Suppressor macrophage (primary cell): Measurements from ENCODE around the gene PIK3C2G.
"Not testable (repeated sequence)": the region's sequence is repeated elsewhere in the genome, so short reads cannot be mapped to it uniquely, and the experiment has no call there.

Experiments
- DNase-seq, 4 experiments: peaks; one replicate each; pipeline ENCODE4 v3.0.0-alpha.2; 2020 to 2022
- total RNA-seq, 17 experiments: gene quantifications; one replicate each; lab custom pipeline; 2026; ENCODE audit warnings: mixed read lengths in 6 of 17, inconsistent platforms in 3 of 17; lab: John Stamatoyannopoulos, UW

Gene PIK3C2G, protein sequence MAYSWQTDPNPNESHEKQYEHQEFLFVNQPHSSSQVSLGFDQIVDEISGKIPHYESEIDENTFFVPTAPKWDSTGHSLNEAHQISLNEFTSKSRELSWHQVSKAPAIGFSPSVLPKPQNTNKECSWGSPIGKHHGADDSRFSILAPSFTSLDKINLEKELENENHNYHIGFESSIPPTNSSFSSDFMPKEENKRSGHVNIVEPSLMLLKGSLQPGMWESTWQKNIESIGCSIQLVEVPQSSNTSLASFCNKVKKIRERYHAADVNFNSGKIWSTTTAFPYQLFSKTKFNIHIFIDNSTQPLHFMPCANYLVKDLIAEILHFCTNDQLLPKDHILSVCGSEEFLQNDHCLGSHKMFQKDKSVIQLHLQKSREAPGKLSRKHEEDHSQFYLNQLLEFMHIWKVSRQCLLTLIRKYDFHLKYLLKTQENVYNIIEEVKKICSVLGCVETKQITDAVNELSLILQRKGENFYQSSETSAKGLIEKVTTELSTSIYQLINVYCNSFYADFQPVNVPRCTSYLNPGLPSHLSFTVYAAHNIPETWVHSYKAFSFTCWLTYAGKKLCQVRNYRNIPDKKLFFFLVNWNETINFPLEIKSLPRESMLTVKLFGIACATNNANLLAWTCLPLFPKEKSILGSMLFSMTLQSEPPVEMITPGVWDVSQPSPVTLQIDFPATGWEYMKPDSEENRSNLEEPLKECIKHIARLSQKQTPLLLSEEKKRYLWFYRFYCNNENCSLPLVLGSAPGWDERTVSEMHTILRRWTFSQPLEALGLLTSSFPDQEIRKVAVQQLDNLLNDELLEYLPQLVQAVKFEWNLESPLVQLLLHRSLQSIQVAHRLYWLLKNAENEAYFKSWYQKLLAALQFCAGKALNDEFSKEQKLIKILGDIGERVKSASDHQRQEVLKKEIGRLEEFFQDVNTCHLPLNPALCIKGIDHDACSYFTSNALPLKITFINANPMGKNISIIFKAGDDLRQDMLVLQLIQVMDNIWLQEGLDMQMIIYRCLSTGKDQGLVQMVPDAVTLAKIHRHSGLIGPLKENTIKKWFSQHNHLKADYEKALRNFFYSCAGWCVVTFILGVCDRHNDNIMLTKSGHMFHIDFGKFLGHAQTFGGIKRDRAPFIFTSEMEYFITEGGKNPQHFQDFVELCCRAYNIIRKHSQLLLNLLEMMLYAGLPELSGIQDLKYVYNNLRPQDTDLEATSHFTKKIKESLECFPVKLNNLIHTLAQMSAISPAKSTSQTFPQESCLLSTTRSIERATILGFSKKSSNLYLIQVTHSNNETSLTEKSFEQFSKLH (N-terminal part only)
- 0 to 3.2 (median 0) reads per million in 17 experiments for total RNA-seq

DNA sequence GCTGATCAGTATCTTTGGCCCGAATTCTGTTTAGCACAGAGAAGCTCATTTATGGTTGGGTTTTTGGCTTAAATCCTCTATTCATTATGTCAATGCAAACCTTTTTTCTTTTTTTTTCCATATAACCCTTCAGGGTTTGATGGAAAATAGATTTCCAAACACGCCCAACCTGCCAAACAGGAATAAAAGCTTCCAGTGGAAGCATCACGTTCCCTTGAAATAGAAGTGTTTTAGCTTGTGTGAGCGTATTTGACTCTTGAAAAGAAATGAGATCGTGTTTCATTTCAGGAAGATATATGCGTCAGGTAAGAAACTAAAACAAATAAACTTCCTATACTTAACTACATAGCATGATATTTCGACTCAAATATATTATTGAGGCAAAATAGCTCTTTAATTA lies at the start of gene PIK3C2G:
Gene PIK3C2G, plus strand, starts transcription at position 246 of the 400 bp plus-strand sequence. CDS start 20,564 bp downstream, outside the sequence.
- no peak for DNase-seq

DNA sequence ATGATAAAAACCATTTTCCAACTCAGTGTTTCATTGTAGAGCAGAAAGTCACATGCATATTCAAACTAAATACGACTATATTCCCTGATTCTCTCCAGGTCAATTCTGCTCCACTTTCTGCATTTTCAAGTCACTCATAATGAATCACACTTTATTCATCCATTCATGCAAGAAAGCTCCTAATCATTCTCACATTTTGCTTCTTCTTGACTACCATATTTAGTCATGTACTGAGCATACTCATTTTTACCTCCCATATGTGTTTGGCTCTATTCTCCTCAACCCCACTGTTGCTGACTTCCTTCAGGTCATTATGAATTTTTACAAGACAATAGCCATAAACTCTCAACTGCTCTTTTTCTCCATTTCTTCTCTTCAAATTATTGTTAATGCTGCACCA lies 43.4 kb upstream of the PIK3C2G start:
- DNase-seq, result no peak

DNA sequence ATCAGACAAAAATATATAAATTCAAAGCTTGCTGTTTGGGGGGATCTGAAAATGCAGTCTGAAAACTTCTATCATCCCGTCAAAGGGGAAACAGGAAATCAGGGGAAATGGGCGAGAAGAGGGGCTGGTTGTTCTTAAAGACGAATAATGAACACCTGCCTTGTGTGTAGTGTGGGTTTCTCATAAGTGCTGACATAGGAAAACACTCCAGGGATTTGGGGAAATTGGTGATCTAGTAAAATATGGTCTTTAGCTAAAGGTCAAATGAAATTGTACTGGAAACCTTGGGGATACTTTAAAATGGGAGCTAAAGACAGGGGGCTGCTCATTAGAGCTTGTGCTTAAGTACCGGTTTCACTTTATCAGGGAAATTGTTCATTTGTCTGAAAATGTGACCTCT lies 39.6 kb upstream of the PIK3C2G start:
- no peak for DNase-seq

DNA sequence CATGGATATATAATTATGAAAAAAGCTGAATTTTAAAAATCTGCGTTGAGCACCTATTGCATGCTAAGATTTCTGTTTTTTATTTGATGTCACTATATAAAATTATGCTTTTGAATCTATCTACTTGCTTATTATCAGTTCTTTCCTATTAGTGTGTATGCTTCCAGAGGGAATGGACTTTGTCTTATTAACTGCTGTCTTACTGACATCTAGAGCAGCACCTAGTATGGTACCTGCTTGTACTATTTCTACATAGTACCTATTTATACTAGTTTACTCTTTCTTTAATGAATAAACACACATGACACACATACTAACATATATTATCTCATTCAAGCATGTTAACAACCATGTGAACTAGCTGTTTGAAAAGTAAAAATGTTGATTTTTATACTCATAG lies 38.6 kb upstream of the PIK3C2G start:
- DNase-seq, result no peak

DNA sequence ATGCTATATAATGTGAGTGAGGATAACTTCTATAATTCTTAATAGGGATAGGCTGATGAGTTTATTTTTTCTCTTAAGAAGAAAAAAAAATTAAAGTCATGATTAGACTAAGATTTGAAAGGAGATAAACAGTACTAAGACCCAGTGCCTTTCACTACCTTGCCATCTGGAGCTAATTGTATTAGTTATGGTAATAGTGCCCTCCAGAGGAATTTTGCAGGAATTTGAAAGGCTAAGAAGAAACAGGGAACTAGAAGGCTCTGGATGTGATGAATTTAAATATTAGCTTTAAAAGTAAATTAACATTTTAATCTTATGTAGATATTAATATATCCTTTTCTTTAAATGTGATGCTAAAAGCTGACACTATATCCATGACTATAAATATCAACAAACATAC lies 36.6 kb upstream of the PIK3C2G start:
- peak; percentile 7 to 60 (median 40) for DNase-seq

DNA sequence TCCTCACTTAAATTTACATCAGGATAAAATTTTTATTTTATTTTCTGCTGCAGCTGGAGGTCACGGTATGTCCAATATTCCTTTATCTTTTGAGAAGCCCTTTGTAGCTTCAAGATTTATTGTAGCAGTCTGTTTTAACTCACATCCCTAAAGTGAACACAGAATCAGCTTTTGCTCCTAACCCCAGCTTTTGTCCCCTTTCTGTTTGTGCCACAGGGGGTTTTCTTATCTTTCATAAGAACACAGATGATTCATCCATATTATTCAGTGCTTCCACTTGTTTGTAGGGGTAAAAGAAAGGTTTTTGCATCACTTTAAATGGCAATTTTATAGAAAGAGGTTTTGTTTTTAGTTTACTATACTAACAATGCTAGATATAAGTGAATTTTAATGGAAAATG lies 21.8 kb upstream of the PIK3C2G start:
- DNase-seq, result no peak

DNA sequence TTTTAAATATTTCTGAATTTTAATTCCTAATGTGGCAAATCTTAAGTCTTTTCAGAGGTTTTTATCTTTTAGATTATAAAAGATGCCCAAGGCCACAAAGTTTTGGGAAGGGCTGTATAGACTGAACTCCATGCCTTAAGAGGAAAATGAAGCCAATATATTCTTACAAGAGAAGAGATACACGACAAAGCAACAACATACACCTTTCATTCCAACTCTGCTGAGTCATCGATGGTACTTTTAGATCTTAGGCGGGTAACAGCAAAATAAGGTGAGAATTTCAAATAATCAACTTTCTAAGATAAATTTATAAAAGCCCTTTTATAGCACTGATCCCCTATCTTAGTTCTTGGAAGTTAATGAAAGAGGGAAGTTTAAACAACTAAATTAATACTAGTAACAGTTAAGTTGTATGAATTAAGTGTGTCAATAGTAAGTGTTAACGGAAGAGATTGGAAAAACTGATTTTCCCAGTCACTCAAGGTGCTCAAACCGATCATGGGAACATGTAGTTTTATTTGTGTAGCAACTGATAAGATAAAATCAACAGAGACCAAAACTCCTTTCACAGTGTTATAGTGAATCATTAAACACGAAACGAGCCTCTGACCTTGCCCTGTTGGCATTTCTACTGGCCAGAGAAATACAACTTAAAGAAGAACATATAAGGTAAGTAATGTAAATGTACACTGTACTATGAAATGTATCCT lies 18.8 kb upstream of the PIK3C2G start:
- DNase-seq, result no peak

DNA sequence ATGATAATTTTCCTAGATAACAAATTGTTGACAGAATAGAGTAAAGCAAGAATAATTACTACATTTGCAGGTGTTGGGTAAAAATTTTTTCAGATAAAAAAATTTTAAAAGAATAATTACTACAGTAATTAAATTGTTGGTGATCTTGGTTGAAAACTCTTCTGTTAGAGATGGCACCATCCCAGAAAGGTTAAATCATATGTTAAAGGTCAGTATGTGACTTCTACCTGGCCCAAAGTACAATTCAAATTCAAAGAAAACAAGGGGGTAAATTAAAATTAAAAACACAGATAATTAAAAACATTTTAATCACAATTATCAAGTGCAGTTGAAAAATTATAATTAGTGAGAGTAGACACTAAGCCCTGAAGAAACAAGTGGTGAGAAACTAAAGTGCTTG lies 18.1 kb upstream of the PIK3C2G start:
- no peak for DNase-seq

DNA sequence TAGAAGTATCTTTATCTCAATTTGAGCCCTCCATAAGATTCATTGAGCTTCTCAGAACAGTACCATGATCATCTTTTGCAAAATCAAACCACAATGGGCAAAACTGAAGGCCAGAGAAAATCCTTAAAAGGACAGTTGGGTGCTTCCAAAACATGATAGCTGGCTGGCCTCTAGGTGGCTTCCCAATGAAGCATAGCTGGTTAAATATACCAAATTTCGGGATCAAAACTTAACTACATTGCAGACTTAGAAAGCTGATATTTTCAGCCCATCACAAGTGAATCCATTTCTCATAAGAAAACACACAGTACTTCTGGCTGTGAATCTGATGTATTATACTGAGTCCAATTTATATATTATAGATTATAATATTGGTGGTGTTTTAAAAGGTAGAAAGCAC lies 15.3 kb upstream of the PIK3C2G start:
- no peak for DNase-seq

DNA sequence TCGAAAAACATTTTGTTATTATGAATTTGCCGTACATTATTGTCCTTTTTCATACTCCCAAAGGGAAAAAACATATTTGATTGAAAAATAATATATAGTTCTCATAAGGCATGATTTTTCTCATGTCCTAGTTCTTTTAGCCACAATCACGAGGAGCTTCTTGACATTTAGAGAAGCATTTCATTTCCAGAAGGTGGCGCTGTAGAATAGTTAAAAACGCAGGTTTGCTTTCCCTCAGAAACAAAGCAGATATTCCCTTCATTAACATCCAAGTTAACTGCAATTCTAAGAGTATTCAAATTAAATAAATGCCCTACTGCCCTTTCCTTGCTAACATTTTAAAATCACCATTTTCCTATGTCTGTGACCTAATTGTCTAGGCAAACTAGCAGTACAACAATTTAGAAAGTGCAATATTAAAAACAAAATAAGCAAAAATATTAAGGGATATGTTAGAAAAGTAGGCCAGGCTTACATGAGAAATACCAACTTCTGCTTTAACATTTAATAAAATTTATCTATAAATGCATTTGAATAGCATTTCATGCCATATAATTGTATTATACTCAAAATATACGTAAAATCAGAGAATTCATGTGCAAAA lies 10.9 kb upstream of the PIK3C2G start:
- peak; percentile 48 to 83 (median 58) for DNase-seq

DNA sequence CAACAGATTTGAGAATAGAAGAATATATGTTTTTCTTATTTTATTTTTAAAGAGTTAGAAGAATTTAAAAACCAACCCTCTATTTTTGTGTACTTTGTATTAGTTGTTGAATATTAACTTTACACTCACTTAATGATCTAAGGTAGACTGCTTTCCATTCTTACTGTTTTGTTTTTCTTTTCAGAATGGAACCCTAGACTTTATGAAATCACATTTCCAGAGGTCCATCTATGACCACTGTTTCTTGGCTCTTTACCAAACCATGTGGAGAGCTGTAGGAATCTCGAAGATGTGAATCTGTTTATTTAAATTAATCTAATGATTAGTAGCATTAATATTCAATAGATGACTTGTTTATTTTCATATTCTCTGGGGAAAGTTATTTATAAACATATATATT lies 7.2 kb upstream of the PIK3C2G start:
- DNase-seq, result no peak

DNA sequence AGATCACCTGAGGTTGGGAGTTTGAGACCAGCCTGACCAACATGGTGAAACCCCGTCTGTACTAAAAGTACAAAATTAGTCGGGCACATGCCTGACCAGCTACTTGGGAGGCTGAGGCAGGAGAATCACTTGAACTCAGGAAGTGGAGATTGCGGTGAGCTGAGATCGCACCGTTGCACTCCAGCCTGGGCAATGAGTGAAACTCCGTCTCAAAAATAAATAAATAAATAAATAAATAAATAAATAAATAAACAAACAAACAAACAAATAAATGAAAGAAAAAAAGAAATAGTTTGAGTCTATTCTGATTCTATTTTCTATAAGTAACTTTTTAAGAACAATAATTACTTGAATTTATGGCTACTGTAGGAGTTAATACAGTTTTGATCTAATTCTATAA lies 6.3 kb upstream of the PIK3C2G start:
- DNase-seq, result not testable (repeated sequence)

DNA sequence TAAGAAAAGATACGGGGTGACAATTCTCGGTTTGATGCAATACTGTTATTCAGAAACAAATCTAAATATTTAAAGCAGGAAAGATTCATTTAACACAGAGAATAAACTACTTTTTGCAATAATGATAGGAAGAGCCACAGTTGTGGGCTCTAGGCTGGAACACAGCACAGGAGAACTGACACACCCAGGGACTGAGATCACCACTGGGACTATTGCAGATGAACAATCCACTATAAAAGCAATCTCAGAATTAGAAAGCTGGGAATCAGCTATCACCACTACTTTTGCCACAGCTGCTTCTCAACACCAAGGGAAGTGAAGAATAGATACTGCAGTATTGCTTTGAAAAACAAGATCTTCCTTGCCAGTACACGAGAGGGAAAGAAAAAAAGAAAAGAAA lies 4.1 kb upstream of the PIK3C2G start:
- no peak for DNase-seq

DNA sequence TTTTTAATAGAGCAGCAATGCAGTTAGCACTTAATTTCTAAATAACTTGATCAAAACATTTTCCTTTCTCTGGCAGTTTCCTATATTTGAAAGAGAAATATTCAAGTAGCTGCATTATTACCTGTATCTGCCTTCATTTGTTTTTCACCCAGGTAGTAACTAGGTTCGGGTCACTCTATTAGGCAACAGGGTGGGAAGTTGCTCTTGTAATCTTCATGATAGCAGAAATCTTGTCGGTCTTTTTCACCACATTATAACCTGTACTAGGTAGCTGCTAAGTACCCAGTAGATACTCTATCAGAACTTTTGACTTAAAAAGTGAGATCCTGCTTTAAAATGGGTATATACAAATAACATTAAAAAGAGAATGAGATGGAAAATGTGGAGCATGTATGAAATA lies 2.4 kb upstream of the PIK3C2G start:
- DNase-seq, result no peak

DNA sequence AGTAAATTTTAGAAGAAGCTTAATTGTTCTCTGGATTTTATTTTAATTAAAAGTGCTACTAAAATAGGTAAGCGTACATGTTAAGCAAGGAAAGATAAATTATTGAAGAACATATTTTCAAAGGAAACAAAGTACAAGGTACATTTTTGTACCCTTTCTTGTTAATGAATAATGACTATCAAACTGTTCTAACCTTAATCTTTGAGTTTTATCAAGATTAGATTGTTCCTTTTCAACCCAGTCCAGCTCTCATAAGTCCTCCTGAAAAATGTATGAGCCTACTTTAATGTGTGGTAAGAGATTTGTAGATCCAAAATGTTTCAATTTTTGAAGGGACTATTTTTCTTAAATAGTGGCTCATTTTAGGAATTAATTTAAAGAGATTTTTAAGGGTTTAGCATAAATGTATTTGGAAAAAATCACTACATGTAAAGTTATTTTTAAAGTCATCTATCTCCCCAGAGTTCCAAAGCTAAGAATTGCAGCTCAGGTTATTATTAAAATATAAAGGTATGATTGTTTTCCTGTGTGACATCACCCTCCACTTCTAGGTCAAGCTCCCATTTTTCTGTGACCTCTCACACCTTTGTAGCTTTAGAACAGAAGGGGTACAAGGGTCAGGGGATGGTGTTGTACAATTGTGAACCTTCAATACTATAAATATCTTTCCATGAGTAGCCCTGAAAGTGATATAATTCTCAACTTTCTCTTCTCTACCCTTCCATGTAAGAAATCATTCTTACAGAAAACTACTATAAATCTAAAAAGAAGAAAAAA lies 1.2 kb upstream of the PIK3C2G start:
- DNase-seq, result no peak

DNA sequence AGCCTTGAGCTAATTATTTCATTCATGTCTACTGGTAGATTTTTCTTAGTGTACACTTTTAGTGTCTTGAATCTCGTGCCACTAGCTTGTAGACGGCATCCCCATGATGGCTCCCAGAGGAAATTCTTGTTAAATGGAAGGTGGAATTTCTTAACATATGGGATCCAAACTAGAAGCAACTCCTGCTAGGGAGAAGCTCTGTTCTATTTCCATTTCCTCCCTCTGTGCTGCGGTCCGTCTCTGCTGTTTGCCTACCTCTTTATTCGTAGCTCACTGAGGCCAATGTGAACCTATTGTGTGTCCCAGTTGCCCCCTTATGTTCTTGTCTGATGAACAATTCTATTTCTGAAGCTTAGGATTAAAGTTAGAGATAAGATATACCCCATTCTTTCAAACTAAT lies 588 bp downstream of the PIK3C2G start:
- DNase-seq, result no peak

DNA sequence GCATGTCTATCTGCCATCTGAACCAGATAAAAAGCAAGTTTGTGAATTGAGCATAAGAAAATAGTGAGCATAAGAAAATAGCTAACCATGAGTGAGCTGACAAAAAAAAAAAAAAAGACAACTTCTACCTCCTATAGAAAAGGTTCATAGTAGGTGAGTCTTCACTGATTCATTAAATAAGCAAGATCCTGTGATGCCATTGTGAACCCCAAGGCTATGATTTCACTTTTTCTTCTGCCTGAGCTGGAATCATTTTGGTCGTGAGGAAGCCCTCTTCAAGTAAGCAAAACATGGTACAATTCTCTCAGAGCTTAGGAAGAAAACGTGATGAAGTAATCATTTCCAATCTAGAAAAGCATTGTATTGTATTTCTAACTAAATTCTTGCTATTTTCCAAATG lies 1.2 kb downstream of the PIK3C2G start:
- DNase-seq, result no peak

DNA sequence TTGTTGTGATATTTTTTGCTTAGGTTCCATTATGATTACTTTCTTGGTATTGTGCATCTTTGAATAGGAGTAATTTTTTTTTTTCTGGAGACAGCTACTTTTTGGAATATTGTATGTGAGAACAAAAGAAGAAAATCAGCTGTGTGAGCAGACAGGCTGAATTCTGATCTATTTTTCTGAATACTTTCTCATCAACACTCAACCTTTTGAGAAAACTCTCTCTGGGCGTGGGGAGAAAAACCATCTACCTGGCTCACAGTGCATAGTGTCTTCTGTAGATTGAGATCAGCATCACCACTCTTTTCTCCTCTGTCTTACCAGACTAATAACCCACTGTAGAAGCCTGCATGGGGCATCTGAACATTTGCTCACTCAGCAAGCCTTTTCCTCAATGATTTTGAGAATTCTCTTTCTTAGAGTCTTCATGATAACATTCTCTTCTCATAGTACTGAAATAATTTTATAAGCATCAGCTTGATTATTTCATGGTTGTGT lies 3.3 kb downstream of the PIK3C2G start:
- no peak for DNase-seq

DNA sequence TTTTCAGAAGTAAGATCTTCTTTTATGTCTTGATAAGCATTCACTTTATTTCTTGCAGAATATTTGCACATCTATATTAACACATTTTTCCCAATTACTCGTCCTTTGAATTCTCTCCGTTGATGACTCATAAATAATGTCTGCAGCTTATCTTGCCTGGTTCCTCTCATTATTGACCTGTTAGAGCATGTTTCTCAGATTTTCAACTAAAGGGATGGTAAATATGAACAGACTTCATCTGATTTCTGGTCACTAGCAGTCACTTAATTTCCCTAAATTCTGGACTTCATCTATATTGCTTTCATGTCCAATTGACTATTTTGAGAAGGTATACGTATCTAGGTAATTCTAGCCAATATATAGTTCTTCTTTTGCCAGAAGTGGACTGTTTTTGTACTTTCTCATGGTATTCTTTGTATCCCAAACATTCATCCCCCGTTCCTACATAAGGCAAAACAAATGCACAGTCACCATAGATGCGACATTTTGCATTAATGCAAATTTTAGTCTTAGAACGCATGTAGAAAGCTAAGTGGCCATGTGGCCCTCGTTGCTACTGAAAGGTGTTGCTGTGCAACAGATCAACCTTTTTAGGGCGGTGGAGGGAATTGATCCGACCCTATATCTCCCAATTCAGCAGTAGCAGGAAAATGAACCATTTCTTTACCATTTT lies 6.2 kb downstream of the PIK3C2G start:
- DNase-seq, result no peak

DNA sequence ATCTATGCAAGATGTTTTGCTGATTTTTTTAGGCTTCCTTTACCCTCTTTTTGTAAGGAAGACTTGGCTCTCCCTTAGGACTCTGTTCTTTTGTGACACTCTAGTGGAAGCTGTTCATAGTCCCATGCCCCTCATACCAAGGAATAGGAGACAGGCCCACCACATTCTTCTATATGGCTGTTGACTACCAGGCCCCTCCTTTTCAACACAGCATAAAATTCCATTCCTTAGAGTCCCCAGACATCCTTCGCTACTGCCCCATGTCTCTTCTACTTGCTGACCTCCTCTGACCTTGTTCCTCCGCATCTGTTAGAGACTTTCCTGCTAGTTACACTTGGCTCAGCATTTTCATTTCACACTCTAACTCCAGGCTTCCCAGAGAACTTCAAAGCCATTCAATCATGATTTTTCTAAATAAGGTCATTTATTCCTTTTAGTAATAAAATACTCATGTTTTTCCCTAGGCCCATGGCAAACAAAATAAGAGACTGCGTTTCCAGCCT lies 9.7 kb downstream of the PIK3C2G start:
- DNase-seq, result no peak
